Suprapubic skin (tissue), 4 donors: ENCODE data around the gene REV3L. TPM values are rescaled to one million over a fixed set of nuclear protein-coding genes. Genes with fewer than 3 reads are reported as not detected.

ENCODE experiments used
- DNase-seq, 2 donors: peaks; one replicate each; pipeline ENCODE4 v3.0.0-alpha.2; 2019; ENCODE audit warnings: low spot score in 2 of 2
- H3K27ac ChIP-seq: fragments of 200-600 bp; sonication (generic); one replicate; pipeline ENCODE4 v1.5.1; 2019
- H3K27me3 ChIP-seq: fragments of 200-600 bp; sonication (generic); one replicate; pipeline ENCODE4 v1.5.1; 2019
- H3K36me3 ChIP-seq: fragments of 200-600 bp; sonication (generic); one replicate; pipeline ENCODE4 v1.5.1; 2019
- H3K4me1 ChIP-seq: fragments of 200-600 bp; sonication (generic); one replicate; pipeline ENCODE4 v1.5.1; 2019
- H3K4me3 ChIP-seq: fragments of 200-600 bp; sonication (generic); one replicate; pipeline ENCODE4 v1.5.1; 2019; ENCODE audit warnings: mild to moderate bottlenecking
- H3K9me3 ChIP-seq: fragments of 200-600 bp; sonication (generic); one replicate; pipeline ENCODE4 v1.5.1; 2019
- EP300 ChIP-seq: sonication (generic); formaldehyde crosslinking; IDR thresholded peaks from one replicate; pipeline ENCODE4 v1.6.1; 2017; ENCODE audit warnings: antibody characterized with exemption
- POLR2A ChIP-seq, 2 donors: fragments of 450-650 bp; IDR thresholded peaks; one replicate each; pipeline ENCODE4 v1.6.1; 2017; ENCODE audit warnings: antibody characterized with exemption in 2 of 2, mild to moderate bottlenecking in 2 of 2, moderate library complexity in 2 of 2
- POLR2AphosphoS5 ChIP-seq, 3 donors: sonication (generic); formaldehyde crosslinking; IDR thresholded peaks; one replicate each; pipeline ENCODE4 v1.6.1; 2017; ENCODE audit warnings: antibody characterized with exemption in 3 of 3
- WGBS: methylation state at CpG from one replicate; pipeline ENCODE4 v1.1.5; 2018; 5-methylcytosine and 5-hydroxymethylcytosine counted together
- total RNA-seq, 4 donors: library from RNA; depleted of rRNA; stranded (reverse); fragments of >200 nt; gene quantifications; one replicate each; pipeline ENCODE4 v1.1.0, GENCODE V29; 2016
- TF ChIP-seq, protein P1 (sequence below), 2 donors: fragments of 200-600 bp in 1 of 2; fragments of 450-650 bp in 1 of 2; sonication (generic) in 1 of 2; IDR thresholded peaks; one replicate each; pipeline ENCODE4 v1.5.1; 2016 to 2019; ENCODE audit warnings: antibody characterized with exemption in 2 of 2, mild to moderate bottlenecking in 1 of 2, moderate library complexity in 1 of 2

Gene REV3L
- total RNA-seq, 4 donors from 2014 or later: 15.7 to 47.5 (median 21.5) TPM

DNA sequence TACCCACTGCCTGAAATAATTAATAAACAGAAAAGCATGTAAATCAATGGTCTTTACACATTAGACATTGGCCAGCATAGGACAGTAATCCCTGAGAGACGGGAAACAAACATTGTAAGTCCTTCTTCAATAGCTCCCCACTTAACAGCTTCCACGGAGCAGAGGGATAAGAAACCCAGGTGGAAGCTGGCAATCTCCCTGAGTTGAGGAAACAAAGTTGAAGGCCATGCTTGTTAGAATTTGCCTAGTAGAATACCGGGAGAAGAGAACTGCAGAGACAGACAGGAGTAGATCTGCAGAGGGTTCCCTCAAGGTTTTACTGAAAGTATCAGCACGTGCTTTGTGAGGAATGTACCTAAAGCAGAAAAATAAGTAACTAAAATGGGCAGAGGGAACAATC lies 33.9 kb downstream of the REV3L start:
- Histone ChIP-seq H3K4me3 (no peak overlapping the region), H3K4me1 (peaks cover 12% of the 10 kb centered on the region), H3K27me3 (no peaks in the 10 kb centered on the region), H3K27ac (no peak overlapping the region), H3K9me3 (no peaks in the 10 kb centered on the region), H3K36me3 (no peaks in the 10 kb centered on the region)
- WGBS: 92% methylated on average over 4 of the region's 4 CpGs
- TF ChIP-seq POLR2AphosphoS5 (IDR thresholded peaks at IDR 0.05) (no peak), EP300 (no peak), POLR2A (IDR thresholded peaks at IDR 0.05) (no peak)
- DNase-seq: no peak

DNA sequence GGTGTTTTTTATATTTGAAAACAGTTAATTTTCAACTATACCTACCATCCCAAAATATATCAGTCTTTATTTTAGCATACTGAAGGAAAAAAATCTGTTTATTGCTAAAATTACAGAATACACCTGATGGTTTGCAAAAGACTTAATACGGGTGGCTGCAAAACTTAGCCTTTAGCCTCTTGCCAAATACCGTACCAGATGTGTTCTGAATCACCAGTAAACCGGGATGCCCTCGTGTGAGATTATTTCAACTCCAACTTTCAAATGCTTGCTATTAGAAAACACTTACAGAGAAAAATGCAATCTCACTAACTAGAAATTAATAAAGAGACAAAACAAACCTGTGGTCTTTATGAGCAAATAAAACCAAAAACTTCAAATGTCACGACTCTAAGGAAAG lies 36.0 kb downstream of the REV3L start:
- WGBS: 81% methylated on average over 5 of the region's 5 CpGs
- Histone ChIP-seq H3K27me3 (no peaks in the 10 kb centered on the region), H3K4me1 (peaks cover 12% of the 10 kb centered on the region), H3K36me3 (no peaks in the 10 kb centered on the region), H3K27ac (no peak overlapping the region), H3K4me3 (no peak overlapping the region), H3K9me3 (no peaks in the 10 kb centered on the region)
- no peak for DNase-seq
- TF ChIP-seq, protein P1, sequence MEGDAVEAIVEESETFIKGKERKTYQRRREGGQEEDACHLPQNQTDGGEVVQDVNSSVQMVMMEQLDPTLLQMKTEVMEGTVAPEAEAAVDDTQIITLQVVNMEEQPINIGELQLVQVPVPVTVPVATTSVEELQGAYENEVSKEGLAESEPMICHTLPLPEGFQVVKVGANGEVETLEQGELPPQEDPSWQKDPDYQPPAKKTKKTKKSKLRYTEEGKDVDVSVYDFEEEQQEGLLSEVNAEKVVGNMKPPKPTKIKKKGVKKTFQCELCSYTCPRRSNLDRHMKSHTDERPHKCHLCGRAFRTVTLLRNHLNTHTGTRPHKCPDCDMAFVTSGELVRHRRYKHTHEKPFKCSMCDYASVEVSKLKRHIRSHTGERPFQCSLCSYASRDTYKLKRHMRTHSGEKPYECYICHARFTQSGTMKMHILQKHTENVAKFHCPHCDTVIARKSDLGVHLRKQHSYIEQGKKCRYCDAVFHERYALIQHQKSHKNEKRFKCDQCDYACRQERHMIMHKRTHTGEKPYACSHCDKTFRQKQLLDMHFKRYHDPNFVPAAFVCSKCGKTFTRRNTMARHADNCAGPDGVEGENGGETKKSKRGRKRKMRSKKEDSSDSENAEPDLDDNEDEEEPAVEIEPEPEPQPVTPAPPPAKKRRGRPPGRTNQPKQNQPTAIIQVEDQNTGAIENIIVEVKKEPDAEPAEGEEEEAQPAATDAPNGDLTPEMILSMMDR (IDR thresholded peaks at IDR 0.05): no peak
- TF ChIP-seq POLR2A (IDR thresholded peaks at IDR 0.05) (no peak), EP300 (no peak), POLR2AphosphoS5 (IDR thresholded peaks at IDR 0.05) (no peak)

DNA sequence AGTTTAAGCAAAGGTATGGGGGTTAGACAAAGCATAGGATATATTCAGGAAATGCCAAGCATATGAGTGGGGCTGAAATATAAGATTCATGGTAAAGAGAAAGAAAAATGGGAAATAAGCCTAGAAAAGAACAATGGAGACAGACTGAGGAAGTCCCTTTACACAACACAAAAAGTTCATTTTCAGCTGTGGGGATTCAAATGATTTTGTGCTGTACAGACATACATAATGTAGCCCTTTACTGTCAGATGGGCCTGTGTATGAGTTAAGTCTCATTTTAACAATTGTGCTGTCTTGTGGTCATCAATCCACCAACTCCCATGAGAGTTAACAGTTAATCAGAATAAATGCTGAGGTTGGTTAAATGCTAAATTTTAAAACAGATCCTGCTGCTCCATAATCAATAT lies 37.2 kb downstream of the REV3L start:
- TF ChIP-seq EP300 (no peak), POLR2AphosphoS5 (IDR thresholded peaks at IDR 0.05) (no peak), POLR2A (IDR thresholded peaks at IDR 0.05) (no peak)
- TF ChIP-seq, protein P1 (IDR thresholded peaks at IDR 0.05): no peak

DNA sequence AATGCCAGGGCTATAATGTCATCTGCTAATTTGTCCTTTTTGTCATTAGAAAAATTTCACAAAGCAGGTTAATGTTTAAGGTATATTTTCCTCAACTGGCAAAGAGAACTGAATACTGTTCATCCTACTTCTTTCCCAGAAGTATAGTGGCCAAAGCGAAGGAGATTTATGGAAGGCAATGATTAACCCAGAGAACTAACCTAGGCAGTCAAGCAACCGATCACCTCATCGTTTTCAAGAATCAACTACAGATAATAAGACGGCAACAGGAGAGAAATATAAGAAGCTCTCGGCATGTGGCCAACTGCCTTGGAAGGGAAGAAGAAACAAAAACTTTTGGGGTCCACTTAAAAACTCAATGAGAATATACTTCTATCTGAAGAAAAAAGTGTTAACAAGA lies 38.2 kb downstream of the REV3L start:
- Histone ChIP-seq H3K36me3 (no peaks in the 10 kb centered on the region), H3K9me3 (no peaks in the 10 kb centered on the region), H3K4me3 (no peak overlapping the region), H3K4me1 (peaks cover 7% of the 10 kb centered on the region), H3K27ac (no peak overlapping the region), H3K27me3 (no peaks in the 10 kb centered on the region)
- no peak for DNase-seq
- TF ChIP-seq POLR2AphosphoS5 (IDR thresholded peaks at IDR 0.05) (no peak), POLR2A (IDR thresholded peaks at IDR 0.05) (no peak), EP300 (no peak)
- TF ChIP-seq, protein P1 (IDR thresholded peaks at IDR 0.05): no peak
- 93% methylated on average over 5 of the region's 5 CpGs for WGBS

More for the DNA sequence above, 37.2 kb downstream of the REV3L start:
- Histone ChIP-seq H3K36me3 (no peaks in the 10 kb centered on the region), H3K4me1 (peaks cover 7% of the 10 kb centered on the region), H3K27ac (no peak overlapping the region), H3K4me3 (no peak overlapping the region), H3K27me3 (no peaks in the 10 kb centered on the region), H3K9me3 (no peaks in the 10 kb centered on the region)
- DNase-seq: no peak

DNA sequence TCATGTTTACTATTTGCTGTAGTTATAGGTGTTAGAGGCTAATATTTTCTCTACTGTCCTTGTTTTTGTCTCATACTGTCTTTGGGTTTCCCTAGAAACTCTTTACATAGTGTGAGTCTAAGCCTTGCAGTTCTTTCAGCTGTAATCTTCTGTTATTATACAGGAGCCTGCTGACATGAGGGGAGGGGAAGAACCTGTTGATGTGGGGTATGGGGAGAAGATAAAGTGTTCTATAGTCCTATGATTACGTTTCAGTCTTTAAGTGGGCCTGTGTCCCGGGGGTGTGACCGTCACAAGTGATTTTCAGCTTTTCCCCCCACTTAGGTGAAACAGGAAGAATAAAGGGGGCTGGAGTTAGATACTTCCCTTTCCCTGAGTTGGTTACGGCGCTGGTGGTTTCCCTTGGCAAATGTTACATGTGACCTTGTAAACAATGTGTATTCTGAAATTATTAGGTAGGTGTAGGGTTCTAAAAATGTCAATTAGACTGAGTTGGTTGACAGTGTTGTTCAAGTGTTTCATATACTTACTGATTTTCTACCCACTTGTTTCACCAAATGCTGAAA lies 41.3 kb downstream of the REV3L start:
- Histone ChIP-seq H3K36me3 (no peaks in the 10 kb centered on the region), H3K9me3 (no peaks in the 10 kb centered on the region), H3K4me3 (no peak overlapping the region), H3K27ac (no peak overlapping the region), H3K27me3 (no peaks in the 10 kb centered on the region), H3K4me1 (peaks cover 7% of the 10 kb centered on the region)
- no peak for DNase-seq
- TF ChIP-seq POLR2A (IDR thresholded peaks at IDR 0.05) (no peak), EP300 (no peak), POLR2AphosphoS5 (IDR thresholded peaks at IDR 0.05) (no peak)
- TF ChIP-seq, protein P1 (IDR thresholded peaks at IDR 0.05): no peak
- WGBS: 70% methylated on average over 5 of the region's 5 CpGs

DNA sequence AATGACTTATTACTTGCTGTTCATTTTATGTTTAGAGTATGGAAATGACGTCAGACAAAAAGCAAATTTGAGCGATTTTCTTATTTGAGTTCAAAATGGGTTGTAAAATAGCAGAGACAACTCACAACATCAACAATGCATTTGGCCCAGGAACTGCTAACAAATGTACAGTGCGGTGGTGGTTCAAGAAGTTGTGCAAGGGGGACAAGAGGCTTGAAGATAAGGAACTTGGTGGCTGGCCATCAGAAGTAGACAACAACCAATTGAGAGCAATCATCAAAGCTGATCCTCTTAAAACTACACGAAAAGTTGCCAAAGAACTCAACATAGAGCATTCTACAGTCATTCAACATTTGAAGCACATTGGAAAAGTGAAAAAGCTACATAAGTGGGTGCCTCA lies 43.8 kb downstream of the REV3L start:
- Histone ChIP-seq H3K36me3 (no peaks in the 10 kb centered on the region), H3K4me3 (no peak overlapping the region), H3K27me3 (no peaks in the 10 kb centered on the region), H3K9me3 (no peaks in the 10 kb centered on the region), H3K4me1 (no peaks in the 10 kb centered on the region), H3K27ac (no peak overlapping the region)
- 94% methylated on average over 4 of the region's 4 CpGs for WGBS
- TF ChIP-seq POLR2A (IDR thresholded peaks at IDR 0.05) (no peak), EP300 (no peak), POLR2AphosphoS5 (IDR thresholded peaks at IDR 0.05) (no peak)
- TF ChIP-seq, protein P1 (IDR thresholded peaks at IDR 0.05): no peak
- DNase-seq: no peak
